NK-92 treated with Interleukin-12 subunit alpha and Interleukin-12 subunit beta, amount 100 ng/mL, for 24 hours (cell line): ENCODE results near the gene TMPRSS2.
"Not testable (repeated sequence)": the region's sequence is repeated elsewhere in the genome, so short reads cannot be mapped to it uniquely, and the experiment has no call there.

Experiments
- DNase-seq: peaks from one replicate; lab custom pipeline; 2025; lab: John Stamatoyannopoulos, UW

Gene TMPRSS2

GRCh38 chr21:41425954-41426675, 81.8 kb downstream of the TMPRSS2 start, which contains the start of gene MX1:
Gene MX1, plus strand, starts transcription at chr21:41426239. Its CDS starts 5,832 bp downstream, at chr21:41432071.
- DNase-seq, result peak; percentile 56

- DNase-seq, result no peak
Observed at GRCh38 chr21:41425588-41425953, 82.4 kb downstream of the TMPRSS2 start.

- not testable (repeated sequence) for DNase-seq
Observed at GRCh38 chr21:41423305-41423636, 84.7 kb downstream of the TMPRSS2 start.

GRCh38 chr21:41422546-41423304, 85.2 kb downstream of the TMPRSS2 start:
- no peak for DNase-seq

GRCh38 chr21:41420998-41421397, 87.0 kb downstream of the TMPRSS2 start:
- DNase-seq, result not testable (repeated sequence)

- peak; percentile 17 for DNase-seq
Observed at GRCh38 chr21:41419921-41420862, 87.8 kb downstream of the TMPRSS2 start.

- DNase-seq, result no peak
Observed at GRCh38 chr21:41418956-41419680, 88.8 kb downstream of the TMPRSS2 start.

GRCh38 chr21:41418393-41418792, 89.6 kb downstream of the TMPRSS2 start:
- no peak for DNase-seq

- not testable (repeated sequence) for DNase-seq
Observed at GRCh38 chr21:41417505-41417904, 90.5 kb downstream of the TMPRSS2 start.
